ENCODE data around the gene POMGNT2.

The POMGNT2 gene

GRCh38 chr3:43043793-43044192, 62.1 kb downstream of the POMGNT2 start:
- no peak for DNase-seq (ENCODE audit: low read depth)

- DNase-seq (ENCODE audit: low read depth) = no peak
These were observed 62.7 kb downstream of the POMGNT2 start for GRCh38 chr3:43043071-43043766.

- no peak for DNase-seq (ENCODE audit: low read depth)
These were observed 64.4 kb downstream of the POMGNT2 start for GRCh38 chr3:43041517-43041916.

- no peak for DNase-seq (ENCODE audit: low read depth)
These were observed 67.9 kb downstream of the POMGNT2 start for GRCh38 chr3:43038010-43038409.

- DNase-seq (ENCODE audit: low read depth) = no peak
These were observed 69.1 kb downstream of the POMGNT2 start for GRCh38 chr3:43036621-43037423.

GRCh38 chr3:43035801-43036365, 70.0 kb downstream of the POMGNT2 start:
- no peak for DNase-seq (ENCODE audit: low read depth)

- no peak for DNase-seq (ENCODE audit: low read depth)
These were observed 71.0 kb downstream of the POMGNT2 start for GRCh38 chr3:43034911-43035310.

- no peak for DNase-seq (ENCODE audit: low read depth)
These were observed 71.7 kb downstream of the POMGNT2 start for GRCh38 chr3:43034200-43034599.

GRCh38 chr3:43032646-43033628, 72.9 kb downstream of the POMGNT2 start:
- DNase-seq (ENCODE audit: low read depth) = no peak

- DNase-seq (ENCODE audit: low read depth) = no peak
These were observed 73.9 kb downstream of the POMGNT2 start for GRCh38 chr3:43031889-43032545.

GRCh38 chr3:43031485-43031884, 74.4 kb downstream of the POMGNT2 start:
- no peak for DNase-seq (ENCODE audit: low read depth)

GRCh38 chr3:43030162-43030935, 75.5 kb downstream of the POMGNT2 start:
- no peak for DNase-seq (ENCODE audit: low read depth)
